Stimulated activated naive CD8-positive, alpha-beta T cell treated with anti-CD3 and anti-CD28 coated beads, Interleukin-15, amount 100 ng/mL, for 72 hours (primary cell): ENCODE data around the gene PDSS2.
"Not testable (repeated sequence)": the region's sequence is repeated elsewhere in the genome, so short reads cannot be mapped to it uniquely, and the experiment has no call there.

Source experiments
- ATAC-seq: fragments of 150-1000 bp; cut with Tn5 transposase; 2 replicates; pipeline ENCODE4 v1.10.0; 2021; ENCODE audit warnings: mild to moderate bottlenecking, moderate library complexity
- DNase-seq, 2 donors: peaks; one replicate each; pipeline ENCODE4 v3.0.0; 2021 to 2022
- H3K27ac Mint-ChIP-seq, 2 donors: one replicate each; pipeline ENCODE4 v1.8.0; 2022; ENCODE audit warnings: mild to moderate bottlenecking in 2 of 2, mixed read lengths in 2 of 2, moderate library complexity in 2 of 2
- H3K27me3 Mint-ChIP-seq: one replicate; pipeline ENCODE4 v1.8.0; 2022; ENCODE audit warnings: mixed read lengths
- H3K4me1 Mint-ChIP-seq: one replicate; pipeline ENCODE4 v1.8.0; 2022; ENCODE audit warnings: mild to moderate bottlenecking, mixed read lengths
- H3K4me3 Mint-ChIP-seq, 2 donors: one replicate each; pipeline ENCODE4 v1.8.0; 2022; ENCODE audit warnings: mild to moderate bottlenecking in 2 of 2, mixed read lengths in 2 of 2, moderate library complexity in 1 of 2
- H3K9me3 Mint-ChIP-seq, 2 donors: one replicate each; pipeline ENCODE4 v1.8.0; 2022; ENCODE audit warnings: mixed read lengths in 2 of 2

PDSS2 gene

GRCh38 chr6:107368471-107368870 lies 90.9 kb downstream of the PDSS2 start:
- Mint-ChIP-seq H3K4me3 (no peak overlapping the region), H3K27ac (no peak overlapping the region), H3K4me1 (no peaks in the 10 kb centered on the region), H3K27me3 (no peaks in the 10 kb centered on the region), H3K9me3 (peaks cover 0 to 4% of the 10 kb centered on the region in 2 donors)
- DNase-seq (no peak), ATAC-seq (no peak)

GRCh38 chr6:107364173-107364572 lies 95.2 kb downstream of the PDSS2 start:
- not testable (repeated sequence) for H3K27ac Mint-ChIP-seq, H3K9me3 Mint-ChIP-seq, H3K27me3 Mint-ChIP-seq, DNase-seq, H3K4me1 Mint-ChIP-seq, H3K4me3 Mint-ChIP-seq, ATAC-seq

GRCh38 chr6:107361753-107362604 lies 97.4 kb downstream of the PDSS2 start:
- H3K27ac Mint-ChIP-seq, result no peak overlapping the region
- H3K9me3 Mint-ChIP-seq, result peaks cover 0 to 4% of the 10 kb centered on the region in 2 donors
- no peak overlapping the region for H3K4me3 Mint-ChIP-seq
- ATAC-seq, result no peak
- no peaks in the 10 kb centered on the region for H3K27me3 Mint-ChIP-seq
- no peaks in the 10 kb centered on the region for H3K4me1 Mint-ChIP-seq
- no peak for DNase-seq

- Mint-ChIP-seq H3K9me3 (peaks cover 0 to 4% of the 10 kb centered on the region in 2 donors), H3K27me3 (no peaks in the 10 kb centered on the region), H3K27ac (no peak overlapping the region), H3K4me3 (no peak overlapping the region), H3K4me1 (no peaks in the 10 kb centered on the region)
- DNase-seq, result no peak
- ATAC-seq, result no peak
Measured at GRCh38 chr6:107360476-107360875, 98.9 kb downstream of the PDSS2 start.

- no peak for ATAC-seq
- DNase-seq, result no peak
- no peak overlapping the region for H3K27ac Mint-ChIP-seq
- H3K9me3 Mint-ChIP-seq, result no peaks in the 10 kb centered on the region
- no peak overlapping the region for H3K4me3 Mint-ChIP-seq
- H3K27me3 Mint-ChIP-seq, result no peaks in the 10 kb centered on the region
- H3K4me1 Mint-ChIP-seq, result no peaks in the 10 kb centered on the region
Measured at GRCh38 chr6:107357842-107358241, 101.5 kb downstream of the PDSS2 start.

GRCh38 chr6:107357031-107357430 lies 102.3 kb downstream of the PDSS2 start:
- DNase-seq (no peak), ATAC-seq (no peak)
- no peak overlapping the region for H3K4me3 Mint-ChIP-seq
- H3K27me3 Mint-ChIP-seq, result no peaks in the 10 kb centered on the region
- no peak overlapping the region for H3K27ac Mint-ChIP-seq
- H3K9me3 Mint-ChIP-seq, result no peaks in the 10 kb centered on the region
- no peaks in the 10 kb centered on the region for H3K4me1 Mint-ChIP-seq

GRCh38 chr6:107355659-107356058 lies 103.7 kb downstream of the PDSS2 start:
- Mint-ChIP-seq H3K27ac (no peak overlapping the region), H3K27me3 (no peaks in the 10 kb centered on the region), H3K4me3 (no peak overlapping the region), H3K9me3 (no peaks in the 10 kb centered on the region), H3K4me1 (no peaks in the 10 kb centered on the region)
- ATAC-seq (no peak), DNase-seq (no peak)

GRCh38 chr6:107354451-107354850 lies 104.9 kb downstream of the PDSS2 start:
- H3K27ac Mint-ChIP-seq, result no peak overlapping the region
- H3K4me1 Mint-ChIP-seq, result no peaks in the 10 kb centered on the region
- H3K4me3 Mint-ChIP-seq, result no peak overlapping the region
- no peaks in the 10 kb centered on the region for H3K9me3 Mint-ChIP-seq
- no peak for ATAC-seq
- H3K27me3 Mint-ChIP-seq, result no peaks in the 10 kb centered on the region
- DNase-seq, result no peak

GRCh38 chr6:107353773-107354382 lies 105.5 kb downstream of the PDSS2 start:
- H3K4me1 Mint-ChIP-seq, result no peaks in the 10 kb centered on the region
- no peaks in the 10 kb centered on the region for H3K9me3 Mint-ChIP-seq
- H3K27ac Mint-ChIP-seq, result no peak overlapping the region
- H3K4me3 Mint-ChIP-seq, result no peak overlapping the region
- no peak for ATAC-seq
- no peak for DNase-seq
- H3K27me3 Mint-ChIP-seq, result no peaks in the 10 kb centered on the region

- Mint-ChIP-seq H3K4me1 (peaks cover 12% of the 10 kb centered on the region), H3K4me3 (no peak overlapping the region)
Measured at GRCh38 chr6:107348224-107348623, 111.1 kb downstream of the PDSS2 start.

GRCh38 chr6:107345393-107345792 lies 114.0 kb downstream of the PDSS2 start:
- no peaks in the 10 kb centered on the region for H3K9me3 Mint-ChIP-seq
- ATAC-seq (no peak), DNase-seq (no peak)
- H3K27me3 Mint-ChIP-seq, result no peaks in the 10 kb centered on the region
- no peak overlapping the region for H3K27ac Mint-ChIP-seq
- H3K4me3 Mint-ChIP-seq, result no peak overlapping the region
- peaks cover 12% of the 10 kb centered on the region for H3K4me1 Mint-ChIP-seq

More at GRCh38 chr6:107348224-107348623, 111.1 kb downstream of the PDSS2 start:
- Mint-ChIP-seq H3K9me3 (no peaks in the 10 kb centered on the region), H3K27me3 (no peaks in the 10 kb centered on the region), H3K27ac (no peak overlapping the region)
- no peak for DNase-seq
- ATAC-seq, result no peak

GRCh38 chr6:107344981-107345380 lies 114.4 kb downstream of the PDSS2 start:
- peaks cover 12% of the 10 kb centered on the region for H3K4me1 Mint-ChIP-seq
- no peaks in the 10 kb centered on the region for H3K27me3 Mint-ChIP-seq
- H3K4me3 Mint-ChIP-seq, result no peak overlapping the region
- no peaks in the 10 kb centered on the region for H3K9me3 Mint-ChIP-seq
- DNase-seq, result no peak
- no peak for ATAC-seq
- no peak overlapping the region for H3K27ac Mint-ChIP-seq

- H3K9me3 Mint-ChIP-seq, result no peaks in the 10 kb centered on the region
- DNase-seq (no peak), ATAC-seq (no peak)
- no peak overlapping the region for H3K4me3 Mint-ChIP-seq
- no peak overlapping the region for H3K27ac Mint-ChIP-seq
- no peaks in the 10 kb centered on the region for H3K27me3 Mint-ChIP-seq
- peaks cover 12% of the 10 kb centered on the region for H3K4me1 Mint-ChIP-seq
Measured at GRCh38 chr6:107344383-107344782, 115.0 kb downstream of the PDSS2 start.

- no peaks in the 10 kb centered on the region for H3K9me3 Mint-ChIP-seq
- H3K4me3 Mint-ChIP-seq, result no peak overlapping the region
- no peaks in the 10 kb centered on the region for H3K27me3 Mint-ChIP-seq
- peaks cover 12% of the 10 kb centered on the region for H3K4me1 Mint-ChIP-seq
- no peak overlapping the region for H3K27ac Mint-ChIP-seq
- ATAC-seq (no peak), DNase-seq (no peak)
Measured at GRCh38 chr6:107342144-107342543, 117.2 kb downstream of the PDSS2 start.

- Mint-ChIP-seq H3K4me1 (peaks cover 12% of the 10 kb centered on the region), H3K27me3 (no peaks in the 10 kb centered on the region), H3K9me3 (no peaks in the 10 kb centered on the region), H3K4me3 (no peak overlapping the region), H3K27ac (no peak overlapping the region)
- no peak for ATAC-seq
- no peak for DNase-seq
Measured at GRCh38 chr6:107340881-107341280, 118.5 kb downstream of the PDSS2 start.

- ATAC-seq (no peak), DNase-seq (no peak)
- no peaks in the 10 kb centered on the region for H3K27me3 Mint-ChIP-seq
- H3K9me3 Mint-ChIP-seq, result no peaks in the 10 kb centered on the region
- H3K27ac Mint-ChIP-seq, result no peak overlapping the region
- no peaks in the 10 kb centered on the region for H3K4me1 Mint-ChIP-seq
- H3K4me3 Mint-ChIP-seq, result no peak overlapping the region
Measured at GRCh38 chr6:107337191-107337741, 122.1 kb downstream of the PDSS2 start.
